WTC11 (cell line): ENCODE measurements around the gene GALNT12.

Experiments used
- CBFB ChIP-seq: sonication (generic); formaldehyde crosslinking; IDR thresholded peaks from 2 replicates; pipeline ENCODE4 v1.8.1; 2022; ENCODE audit warnings: mild to moderate bottlenecking, low read depth, missing genetic modification reagents
- MAX ChIP-seq: sonication (generic); formaldehyde crosslinking; IDR thresholded peaks from 2 replicates; pipeline ENCODE4 v1.8.0; 2022; ENCODE audit warnings: mild to moderate bottlenecking, missing genetic modification reagents
- PREB ChIP-seq: sonication (generic); formaldehyde crosslinking; IDR thresholded peaks from 2 replicates; pipeline ENCODE4 v1.8.1; 2022; ENCODE audit warnings: mild to moderate bottlenecking, missing genetic modification reagents, moderate library complexity, borderline replicate concordance
- TEAD1 ChIP-seq: sonication (generic); formaldehyde crosslinking; IDR thresholded peaks from 2 replicates; pipeline ENCODE4 v1.8.0; 2022; ENCODE audit warnings: mild to moderate bottlenecking, missing genetic modification reagents
- TF ChIP-seq, protein P1 (sequence below): sonication (generic); formaldehyde crosslinking; conservative IDR thresholded peaks from 2 replicates; pipeline ENCODE4 v1.8.1; 2022; ENCODE audit warnings: mild to moderate bottlenecking, missing genetic modification reagents

- TF ChIP-seq, protein P1, sequence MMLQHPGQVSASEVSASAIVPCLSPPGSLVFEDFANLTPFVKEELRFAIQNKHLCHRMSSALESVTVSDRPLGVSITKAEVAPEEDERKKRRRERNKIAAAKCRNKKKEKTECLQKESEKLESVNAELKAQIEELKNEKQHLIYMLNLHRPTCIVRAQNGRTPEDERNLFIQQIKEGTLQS (CRISPR knock-in tag): no peak
- no peak for TF ChIP-seq MAX (CRISPR knock-in tag)
- no peak for TF ChIP-seq CBFB (CRISPR knock-in tag)
- no peak for TF ChIP-seq TEAD1 (CRISPR knock-in tag)
- no peak for TF ChIP-seq PREB
Measured at GRCh38 chr9:98830554-98830953, 23.1 kb downstream of the GALNT12 start.
